HG03025 (cell line): Measurements from ENCODE around the gene SCG5.
"Not testable (repeated sequence)": the region's sequence is repeated elsewhere in the genome, so short reads cannot be mapped to it uniquely, and the experiment has no call there.

ENCODE experiments used
- ATAC-seq: cut with Tn5 transposase; IDR thresholded peaks from one replicate; pipeline ENCODE4 v1.9.1; 2021; ENCODE audit warnings: mild to moderate bottlenecking, moderate library complexity; ENCODE audit not compliant: unreplicated experiment, low FRiP score

The SCG5 gene, protein sequence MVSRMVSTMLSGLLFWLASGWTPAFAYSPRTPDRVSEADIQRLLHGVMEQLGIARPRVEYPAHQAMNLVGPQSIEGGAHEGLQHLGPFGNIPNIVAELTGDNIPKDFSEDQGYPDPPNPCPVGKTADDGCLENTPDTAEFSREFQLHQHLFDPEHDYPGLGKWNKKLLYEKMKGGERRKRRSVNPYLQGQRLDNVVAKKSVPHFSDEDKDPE

DNA sequence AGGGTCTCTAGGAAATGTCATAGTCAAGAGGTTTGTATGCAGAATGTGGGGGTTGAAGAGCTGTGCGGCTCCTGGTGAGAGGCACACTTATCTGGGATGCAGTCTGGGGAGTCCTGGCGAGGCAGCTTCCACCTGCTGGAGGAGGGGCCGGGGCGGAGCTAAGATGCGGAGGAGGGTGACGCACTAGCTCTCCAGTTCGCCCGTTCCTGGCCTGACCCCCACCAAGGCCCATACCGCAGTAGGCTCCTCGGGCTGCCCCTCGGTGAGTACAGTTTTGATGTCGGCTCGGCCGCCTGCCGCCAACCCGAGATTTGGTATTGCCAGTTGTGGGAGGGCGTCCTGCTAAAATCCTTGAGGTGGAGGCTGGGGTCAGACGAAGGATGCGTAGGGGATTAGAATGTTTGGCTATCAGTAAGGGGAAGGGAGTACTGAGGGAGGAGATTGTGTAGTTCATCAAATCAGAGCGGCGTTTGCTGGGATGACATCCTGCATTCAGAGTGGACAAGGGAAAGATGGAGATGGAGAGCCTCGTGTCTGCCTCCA is at the start of gene SCG5:
Gene SCG5 (plus strand): TSS at position 194 of the 543 bp plus-strand sequence. CDS start 1,883 bp downstream, outside the sequence.
- no peak for ATAC-seq

- ATAC-seq = not testable (repeated sequence)
Measured at GRCh38 chr15:32593151-32593550, 48.4 kb upstream of the SCG5 start, which contains the start of gene GOLGA8N. Gene GOLGA8N (plus strand): TSS chr15:32593456.

- ATAC-seq = not testable (repeated sequence)
Measured at GRCh38 chr15:32609518-32609917, 32.0 kb upstream of the SCG5 start.

DNA sequence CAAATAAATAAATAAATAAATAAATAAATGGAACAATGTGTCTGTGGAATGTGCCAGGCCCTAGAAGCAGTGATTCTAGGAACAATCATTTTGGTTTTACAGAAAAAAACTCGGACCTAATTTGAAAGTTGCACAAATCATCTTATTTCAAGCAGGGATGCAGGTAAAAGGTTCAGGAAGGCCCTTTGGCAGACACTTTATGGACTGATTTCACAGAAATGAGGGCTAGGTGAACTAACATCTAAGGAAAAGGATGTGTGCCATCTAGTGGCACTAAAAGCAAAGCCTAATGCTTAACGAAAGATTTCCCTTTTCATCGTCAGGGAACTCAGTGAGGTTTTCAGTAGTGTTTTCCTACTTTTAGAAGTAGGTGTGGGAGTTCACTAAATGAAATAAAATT is 30.8 kb upstream of the SCG5 start:
- ATAC-seq = not testable (repeated sequence)

DNA sequence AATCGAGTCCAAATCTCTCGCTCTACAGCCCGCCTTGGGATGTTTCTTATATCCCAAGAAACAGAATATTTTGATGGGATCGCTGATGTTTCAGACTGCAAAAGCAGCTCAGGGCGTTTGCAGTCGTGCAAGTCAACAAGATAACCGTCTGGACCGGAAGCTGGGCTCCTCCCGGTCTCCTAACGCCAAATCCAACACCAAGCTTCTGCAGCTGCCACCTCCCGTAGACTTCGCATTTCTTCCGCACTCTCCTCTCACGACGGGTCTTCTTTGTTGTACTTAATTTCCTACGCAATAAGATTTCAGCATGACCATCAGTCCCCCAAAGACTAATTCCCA is 26.8 kb upstream of the SCG5 start:
- peak; percentile 25 for ATAC-seq

GRCh38 chr15:32615051-32615870 is 26.2 kb upstream of the SCG5 start, which contains the start of gene ARHGAP11A:
Gene ARHGAP11A (plus strand): TSS chr15:32615504. CDS start chr15:32616212, 708 bp downstream.
- ATAC-seq = peak; percentile 63

DNA sequence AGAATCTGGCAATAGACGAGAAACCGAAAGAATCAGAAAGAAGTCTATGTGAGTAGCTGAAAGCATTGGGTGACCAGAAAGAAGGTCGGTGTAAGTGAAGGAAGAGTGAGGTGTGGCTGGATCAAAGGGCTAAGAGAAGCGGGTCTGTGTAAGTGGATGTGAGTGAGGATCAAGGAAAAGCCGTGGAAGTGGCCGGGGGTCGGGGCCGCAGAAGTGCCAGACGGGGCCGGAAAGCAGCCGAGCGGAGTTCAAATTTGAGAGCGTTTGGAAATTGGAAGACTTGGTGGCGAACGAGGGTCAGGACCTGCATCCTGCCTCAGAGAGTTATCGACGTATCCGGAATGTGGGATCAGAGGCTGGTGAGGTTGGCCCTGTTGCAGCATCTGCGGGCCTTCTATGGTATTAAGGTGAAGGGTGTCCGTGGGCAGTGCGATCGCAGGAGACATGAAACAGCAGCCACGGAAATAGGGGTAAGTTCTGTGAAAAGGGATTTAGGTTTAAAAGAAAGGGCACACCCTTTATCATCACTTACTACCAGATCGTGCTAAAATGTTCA is 25.6 kb upstream of the SCG5 start:
- ATAC-seq = peak; percentile 7

GRCh38 chr15:32636410-32636809 is 5.1 kb upstream of the SCG5 start:
- no peak for ATAC-seq

DNA sequence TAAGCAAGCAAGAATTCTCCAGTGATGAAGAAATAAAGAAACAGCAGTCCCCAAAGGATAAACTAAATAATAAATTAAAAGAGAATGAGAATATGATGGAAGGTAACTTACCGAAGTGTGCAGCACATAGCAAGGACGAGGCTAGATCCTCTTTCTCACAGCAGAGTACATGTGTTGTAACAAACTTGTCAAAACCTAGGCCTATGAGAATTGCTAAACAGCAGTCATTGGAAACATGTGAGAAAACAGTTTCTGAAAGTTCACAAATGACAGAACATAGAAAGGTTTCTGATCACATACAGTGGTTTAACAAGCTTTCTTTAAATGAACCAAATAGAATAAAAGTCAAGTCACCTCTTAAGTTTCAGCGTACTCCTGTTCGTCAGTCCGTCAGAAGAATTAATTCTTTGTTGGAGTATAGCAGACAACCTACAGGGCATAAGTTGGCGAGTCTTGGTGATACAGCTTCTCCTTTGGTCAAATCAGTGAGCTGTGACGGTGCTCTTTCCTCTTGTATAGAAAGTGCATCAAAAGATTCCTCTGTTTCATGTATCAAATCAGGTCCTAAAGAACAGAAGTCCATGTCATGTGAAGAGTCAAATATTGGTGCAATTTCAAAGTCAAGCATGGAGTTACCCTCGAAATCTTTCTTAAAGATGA is 4.5 kb upstream of the SCG5 start:
- ATAC-seq = no peak

- ATAC-seq = no peak
Measured at GRCh38 chr15:32637704-32638103, 3.8 kb upstream of the SCG5 start.

DNA sequence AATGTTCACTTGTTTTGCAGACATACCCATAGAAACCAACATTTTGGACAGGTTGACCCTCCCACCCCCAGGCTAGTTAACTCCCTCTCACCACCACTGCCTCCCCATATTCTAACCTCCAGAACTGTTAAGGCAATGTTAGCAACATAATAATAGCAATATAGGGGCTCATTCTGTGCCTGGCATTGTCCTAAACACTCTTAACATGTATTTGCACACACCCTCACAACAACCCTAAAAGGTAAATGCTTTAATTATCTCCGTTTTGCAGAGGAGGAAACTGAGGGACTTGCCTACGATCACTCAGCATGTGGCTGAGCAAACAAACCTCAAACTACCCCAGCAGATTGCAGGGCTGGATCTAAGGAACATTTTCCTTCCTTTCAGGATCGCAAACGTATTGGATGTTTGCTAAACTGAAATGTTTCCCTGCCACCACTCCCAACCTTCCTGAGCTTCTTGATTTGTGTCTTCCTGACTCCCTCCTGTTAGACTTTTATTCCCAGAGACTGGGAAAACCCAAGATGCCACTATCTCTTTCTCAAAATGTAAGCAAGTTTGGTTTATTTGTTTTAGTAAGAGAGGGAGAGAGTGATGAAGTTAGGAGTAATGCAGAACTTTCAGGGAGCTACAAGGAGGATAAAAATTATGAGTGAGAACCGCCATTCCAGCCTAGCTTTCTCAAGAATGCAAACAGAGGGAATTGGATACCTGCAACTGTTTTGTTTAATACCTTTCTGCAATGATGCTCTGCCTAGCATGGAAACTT is 1.3 kb downstream of the SCG5 start:
- ATAC-seq = no peak

DNA sequence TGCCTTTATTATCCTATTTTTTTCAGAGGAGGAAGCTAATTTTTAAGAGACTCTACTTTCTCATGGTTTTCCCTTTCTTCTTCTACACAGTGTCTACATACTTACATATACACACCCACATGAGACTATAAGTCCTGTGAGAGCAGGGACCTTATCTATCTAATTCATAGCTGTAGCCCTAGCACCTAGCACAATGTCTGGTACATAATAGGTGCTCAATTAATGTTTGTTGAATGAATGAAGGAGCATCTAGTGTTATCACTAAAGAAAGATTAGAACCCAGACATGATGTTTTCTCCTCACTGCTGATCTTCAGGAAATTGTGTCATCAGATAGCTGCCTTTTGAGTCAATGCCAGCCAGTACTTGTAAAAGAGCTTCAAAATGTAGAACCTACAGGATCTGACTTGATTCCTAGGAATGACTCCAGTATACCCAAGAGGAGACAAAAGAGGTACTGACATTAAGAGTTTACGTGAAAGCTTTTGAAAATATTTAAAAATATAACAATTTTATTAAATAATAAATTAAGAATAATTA is 2.5 kb downstream of the SCG5 start:
- no peak for ATAC-seq

DNA sequence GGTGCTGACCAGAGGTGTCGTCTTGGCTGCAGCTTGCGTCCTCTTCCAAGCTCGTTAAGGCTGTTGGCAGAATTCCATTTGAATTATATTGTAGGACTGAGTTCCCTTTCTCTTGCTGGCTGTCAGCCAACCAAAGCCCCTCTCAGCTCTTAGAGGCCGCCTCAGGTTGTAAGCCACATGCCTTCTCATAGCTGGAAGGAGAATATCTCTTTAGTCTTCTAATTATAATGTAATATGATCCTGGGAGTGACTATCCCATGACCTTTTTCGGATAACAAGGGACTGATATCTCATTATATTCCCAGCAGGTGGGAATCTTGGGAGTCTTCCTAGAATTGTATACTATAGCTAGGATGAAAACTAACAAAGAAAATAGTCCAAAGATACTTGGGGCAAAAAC is 4.8 kb downstream of the SCG5 start:
- ATAC-seq = no peak

DNA sequence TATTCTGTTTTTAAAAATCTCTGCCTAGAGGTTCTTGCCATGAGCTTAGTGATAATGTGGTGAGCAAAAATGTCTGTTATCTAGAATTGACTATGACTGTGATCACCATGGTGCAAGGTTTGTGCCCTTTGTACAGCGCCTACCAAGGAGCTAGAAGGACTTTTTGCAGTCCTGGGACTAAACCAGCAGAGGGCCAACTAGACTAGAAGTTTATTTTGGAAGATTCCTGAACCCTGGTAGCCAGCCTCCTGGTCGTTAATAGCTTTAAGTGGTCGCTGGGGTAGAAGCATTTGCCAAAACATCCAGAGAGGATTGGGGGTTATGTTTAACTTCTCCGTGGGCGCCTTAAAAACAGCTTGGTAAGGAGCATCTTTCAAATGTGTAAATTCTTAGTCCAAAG is 7.8 kb downstream of the SCG5 start:
- ATAC-seq = no peak

- peak; percentile 75 for ATAC-seq
Measured at GRCh38 chr15:32651229-32651837, 9.8 kb downstream of the SCG5 start.

DNA sequence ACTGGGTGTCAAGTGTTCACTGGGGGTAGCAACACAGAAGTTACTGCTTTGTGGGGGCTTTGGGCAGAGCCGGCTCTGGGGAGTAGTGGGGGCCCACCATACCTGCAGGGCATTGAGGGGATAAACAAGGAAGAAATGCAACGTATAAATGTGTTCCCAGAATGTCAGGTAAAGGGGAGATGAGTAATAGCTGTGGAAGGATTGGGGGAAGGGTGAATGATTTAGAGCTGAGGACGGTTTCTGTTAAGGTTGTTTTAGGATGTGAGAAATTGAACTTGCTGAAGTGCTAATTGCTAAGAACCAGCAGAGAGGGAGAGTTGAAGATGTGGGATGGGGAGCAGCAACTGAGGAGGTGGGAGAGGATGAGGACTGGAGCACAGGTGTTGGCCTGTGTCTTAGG is 10.7 kb downstream of the SCG5 start:
- no peak for ATAC-seq

- ATAC-seq = no peak
Measured at GRCh38 chr15:32656091-32656490, 14.6 kb downstream of the SCG5 start.

DNA sequence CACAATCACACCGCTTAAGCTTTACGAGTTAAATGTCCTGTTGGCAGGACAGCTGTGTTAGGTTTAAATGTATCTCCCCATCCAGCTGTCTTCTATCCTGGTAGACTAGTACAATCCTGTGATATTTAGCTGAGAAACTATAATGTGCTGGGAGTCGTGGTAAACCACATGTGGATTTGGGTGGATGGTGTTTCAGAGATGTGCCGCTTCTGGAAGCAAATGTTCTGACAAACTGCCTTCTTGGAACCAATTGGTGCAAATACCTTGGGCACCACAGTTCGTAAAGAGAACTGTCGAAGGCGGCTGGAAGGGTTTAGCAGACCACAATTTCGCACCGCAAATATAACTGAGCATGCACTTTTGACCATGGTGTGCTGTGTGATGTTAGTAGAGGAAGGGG is 15.0 kb downstream of the SCG5 start:
- ATAC-seq = no peak

GRCh38 chr15:32657198-32657883 is 15.8 kb downstream of the SCG5 start:
- no peak for ATAC-seq
